Gastrocnemius medialis (tissue), 4 donors: ENCODE data around the gene NRAS. TPM values are rescaled to one million over a fixed set of nuclear protein-coding genes. Genes with fewer than 3 reads are reported as not detected.

Source experiments
- ATAC-seq, 2 donors: fragments of 150-250 bp; one replicate each; pipeline ENCODE4 v1.9.1; 2016
- DNase-seq, 2 donors: peaks; one replicate each; pipeline ENCODE4 v3.0.0-alpha.2; 2019
- H3K27ac ChIP-seq, 4 donors: fragments of 200-600 bp; sonication (generic); 1 replicate in 1 of 4; 2 replicates in 3 of 4; pipeline ENCODE4 v1.5.1; 2016 to 2018; ENCODE audit warnings: mild to moderate bottlenecking in 2 of 4, moderate library complexity in 1 of 4
- H3K27me3 ChIP-seq, 3 donors: fragments of 200-600 bp; sonication (generic) in 2 of 3; 1 replicate in 1 of 3; 2 replicates in 2 of 3; pipeline versions ENCODE4 v1.5.1 to v1.6.0; 2016 to 2019; ENCODE audit warnings: mild to moderate bottlenecking in 1 of 3, moderate library complexity in 1 of 3
- H3K36me3 ChIP-seq, 2 donors: fragments of 200-600 bp; sonication (generic) in 1 of 2; one replicate each; pipeline ENCODE4 v1.5.1; 2017 to 2018
- H3K4me1 ChIP-seq, 2 donors: fragments of 200-600 bp; sonication (generic) in 1 of 2; one replicate each; pipeline ENCODE4 v1.5.1; 2016 to 2017; ENCODE audit warnings: mild to moderate bottlenecking in 2 of 2
- H3K4me3 ChIP-seq, 4 donors: fragments of 200-600 bp; sonication (generic) in 3 of 4; 1 replicate in 1 of 4; 2 replicates in 3 of 4; pipeline ENCODE4 v1.5.1; 2016 to 2019; ENCODE audit warnings: mild to moderate bottlenecking in 2 of 4
- H3K9me3 ChIP-seq, 3 donors: fragments of 200-600 bp; sonication (generic) in 2 of 3; 1 replicate in 1 of 3; 2 replicates in 2 of 3; pipeline ENCODE4 v1.5.1; 2016 to 2019
- CTCF ChIP-seq, 5 experiments: fragments of 450-650 bp in 3 of 5; fragments of 200-600 bp in 2 of 5; sonication (generic) in 2 of 5; IDR thresholded peaks in 4 of 5; conservative IDR thresholded peaks in 1 of 5; 1 replicate in 4 of 5; 2 replicates in 1 of 5; pipeline ENCODE4 v1.5.1; 2016 to 2019; ENCODE audit warnings: antibody characterized with exemption in 5 of 5, mild to moderate bottlenecking in 3 of 5, moderate library complexity in 3 of 5
- POLR2A ChIP-seq, 2 donors: fragments of 450-650 bp; IDR thresholded peaks; one replicate each; pipeline ENCODE4 v1.6.1; 2017; ENCODE audit warnings: antibody characterized with exemption in 2 of 2, mild to moderate bottlenecking in 2 of 2, moderate library complexity in 2 of 2
- in situ Hi-C, 4 donors: fragments of 200-750 bp; cut with MboI; loops; one replicate each; pipeline versions ENCODE4 v1.15.0 to v1.8.0; 2017; ENCODE audit warnings: low sequenced_read_pairs in 4 of 4
- intact Hi-C: fragments of 100-400 bp; cut with DNase I; formaldehyde crosslinking; loops from one replicate; pipeline ENCODE4 v1.15.1; 2023; ENCODE audit warnings: low total_unique reads
- total RNA-seq, 4 donors: library from RNA; depleted of rRNA; stranded (reverse); fragments of >200 nt; gene quantifications; one replicate each; pipeline versions ENCODE4 v1.1.0 to v1.2.3, GENCODE V29; 2016

The NRAS gene
- total RNA-seq, 4 donors from 2014 or later: 3.9 to 10.8 (median 6.6) TPM

- H3K4me1 ChIP-seq: peaks cover 37 to 42% of the 10 kb centered on the region in 2 donors
- H3K4me3 ChIP-seq: no peak overlapping the region
- H3K27me3 ChIP-seq: no peaks in the 10 kb centered on the region
- in situ Hi-C loops (no loop called here), intact Hi-C loops (no loop called here)
- H3K9me3 ChIP-seq: no peaks in the 10 kb centered on the region
- ATAC-seq: no peak
- no peak for TF ChIP-seq CTCF (IDR thresholded peaks at IDR 0.05 in 4 of 5, conservative IDR thresholded peaks at IDR 0.05 in 1 of 5)
- TF ChIP-seq POLR2A (IDR thresholded peaks at IDR 0.05): no peak
- no peak for DNase-seq
- H3K36me3 ChIP-seq: peaks cover 0 to 86% of the 10 kb centered on the region in 2 donors
- peak overlapping the region; percentile 66 to 88 (median 72) for H3K27ac ChIP-seq
Measured at GRCh38 chr1:114723457-114723856, 6.9 kb upstream of the NRAS start.

DNA sequence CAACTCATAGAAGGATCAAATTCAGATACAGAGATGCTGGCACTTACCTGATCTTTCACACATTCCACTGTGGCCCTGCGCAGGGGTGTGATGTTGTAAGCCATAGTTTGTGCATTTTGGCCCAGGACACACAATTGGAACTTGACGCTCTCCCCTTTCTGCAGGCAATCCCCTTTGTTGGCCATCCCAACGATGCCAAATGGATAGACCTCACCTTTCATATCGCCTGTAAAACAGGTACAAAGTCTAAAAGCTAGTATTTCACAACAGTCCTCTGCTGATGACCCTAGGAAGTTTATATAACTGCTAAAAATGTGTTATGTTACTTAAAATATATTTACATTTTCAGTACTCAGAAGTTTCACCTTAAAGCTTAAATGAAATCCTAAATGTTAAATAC lies 3.9 kb upstream of the NRAS start:
- no peak for ATAC-seq
- H3K27me3 ChIP-seq: no peaks in the 10 kb centered on the region
- no peak for TF ChIP-seq CTCF (IDR thresholded peaks at IDR 0.05 in 4 of 5, conservative IDR thresholded peaks at IDR 0.05 in 1 of 5)
- TF ChIP-seq POLR2A (IDR thresholded peaks at IDR 0.05): no peak
- peaks cover 44 to 58% of the 10 kb centered on the region in 2 donors for H3K4me1 ChIP-seq
- H3K36me3 ChIP-seq: peaks cover 0 to 83% of the 10 kb centered on the region in 2 donors
- H3K4me3 ChIP-seq: no peak overlapping the region
- DNase-seq: no peak
- H3K27ac ChIP-seq: peak overlapping the region; percentile 66 to 88 (median 72)
- in situ Hi-C loops: no loop called here
- H3K9me3 ChIP-seq: no peaks in the 10 kb centered on the region
- intact Hi-C loops: no loop called here

DNA sequence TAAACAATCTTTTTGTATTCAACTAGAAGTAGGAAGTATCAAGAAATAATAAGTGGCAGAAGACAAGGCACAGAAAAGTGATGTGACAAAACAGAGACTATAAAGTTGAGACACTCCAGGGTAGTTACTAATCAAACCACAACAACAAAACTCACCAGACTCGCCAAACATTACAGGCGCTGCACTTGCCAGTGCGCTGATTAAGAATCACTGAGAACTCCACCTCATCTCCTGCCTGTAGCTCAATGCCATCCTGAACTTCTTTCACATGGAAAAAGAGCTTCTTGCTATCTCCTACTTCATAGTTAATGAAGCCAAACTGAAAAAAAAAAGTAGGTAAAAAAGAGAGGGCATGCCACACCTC lies 2.8 kb upstream of the NRAS start:
- Histone ChIP-seq H3K36me3 (peaks cover 0 to 76% of the 10 kb centered on the region in 2 donors), H3K4me1 (peaks cover 50 to 61% of the 10 kb centered on the region in 2 donors), H3K27me3 (no peaks in the 10 kb centered on the region), H3K9me3 (no peaks in the 10 kb centered on the region), H3K4me3 (no peak overlapping the region), H3K27ac (peak overlapping the region; percentile 31 to 88 (median 72))
- no peak for TF ChIP-seq CTCF (IDR thresholded peaks at IDR 0.05 in 4 of 5, conservative IDR thresholded peaks at IDR 0.05 in 1 of 5)
- no peak for TF ChIP-seq POLR2A (IDR thresholded peaks at IDR 0.05)
- in situ Hi-C loops: no loop called here
- intact Hi-C loops: no loop called here
- ATAC-seq: no peak
- DNase-seq: no peak

GRCh38 chr1:114718661-114719423 lies 2.3 kb upstream of the NRAS start:
- no peak overlapping the region for H3K4me3 ChIP-seq
- peaks cover 0 to 75% of the 10 kb centered on the region in 2 donors for H3K36me3 ChIP-seq
- intact Hi-C loops: no loop called here
- H3K27me3 ChIP-seq: no peaks in the 10 kb centered on the region
- TF ChIP-seq CTCF (IDR thresholded peaks at IDR 0.05 in 4 of 5, conservative IDR thresholded peaks at IDR 0.05 in 1 of 5) (no peak), POLR2A (IDR thresholded peaks at IDR 0.05) (no peak)
- ATAC-seq (no peak), DNase-seq (no peak)
- H3K27ac ChIP-seq: peak overlapping the region; percentile 31 to 88 (median 72)
- H3K9me3 ChIP-seq: no peaks in the 10 kb centered on the region
- peaks cover 45 to 59% of the 10 kb centered on the region in 2 donors for H3K4me1 ChIP-seq
- in situ Hi-C loops: no loop called here
